GM23248 (cell line): Measurements from ENCODE around the gene NCK2. TPM values are rescaled to one million over a fixed set of nuclear protein-coding genes. Genes with fewer than 3 reads are reported as not detected.

Experiments
- DNase-seq: peaks from one replicate; pipeline ENCODE4 v3.0.0-alpha.2; 2015
- H2AFZ ChIP-seq: fragments of 200-600 bp; sonication (generic); 2 replicates; pipeline ENCODE4 v1.6.1; 2016; ENCODE audit warnings: antibody characterized with exemption
- H3F3A ChIP-seq: fragments of 200-600 bp; sonication (generic); 2 replicates; pipeline ENCODE4 v1.6.1; 2016; ENCODE audit warnings: mild to moderate bottlenecking, antibody characterized with exemption, mixed run types; ENCODE audit not compliant: insufficient read depth
- H3K27ac ChIP-seq: fragments of 200-600 bp; sonication (generic); 2 replicates; pipeline ENCODE4 v1.5.1; 2016; ENCODE audit warnings: mild to moderate bottlenecking
- H3K27me3 ChIP-seq: fragments of 200-600 bp; sonication (generic); replicated peaks from 2 replicates; pipeline ENCODE4 v1.6.1; 2016; ENCODE audit warnings: mild to moderate bottlenecking; ENCODE audit not compliant: insufficient read depth
- H3K36me3 ChIP-seq: fragments of 200-600 bp; sonication (generic); 2 replicates; pipeline ENCODE4 v1.6.1; 2016; ENCODE audit warnings: low read depth, mild to moderate bottlenecking
- H3K4me1 ChIP-seq: fragments of 200-600 bp; sonication (generic); 2 replicates; pipeline ENCODE4 v1.6.1; 2016; ENCODE audit warnings: mild to moderate bottlenecking; ENCODE audit not compliant: insufficient read depth
- H3K4me2 ChIP-seq: fragments of 200-600 bp; sonication (generic); one replicate; pipeline ENCODE4 v1.6.1; 2016; ENCODE audit warnings: mild to moderate bottlenecking; ENCODE audit not compliant: unreplicated experiment
- H3K4me3 ChIP-seq: fragments of 200-600 bp; sonication (generic); 2 replicates; pipeline ENCODE4 v1.5.1; 2016; ENCODE audit warnings: mild to moderate bottlenecking
- H3K79me2 ChIP-seq: fragments of 200-600 bp; sonication (generic); 2 replicates; pipeline ENCODE4 v1.6.1; 2016; ENCODE audit warnings: mild to moderate bottlenecking; ENCODE audit not compliant: insufficient read depth
- H3K9ac ChIP-seq: fragments of 200-600 bp; sonication (generic); 2 replicates; pipeline ENCODE4 v1.6.1; 2016; ENCODE audit warnings: mild to moderate bottlenecking
- H3K9me2 ChIP-seq: fragments of 200-600 bp; sonication (generic); 2 replicates; pipeline ENCODE4 v1.6.1; 2016; ENCODE audit warnings: mixed run types, mild to moderate bottlenecking, moderate library complexity; ENCODE audit not compliant: insufficient read depth
- H3K9me3 ChIP-seq: fragments of 200-600 bp; sonication (generic); one replicate; pipeline ENCODE4 v1.6.1; 2017; ENCODE audit warnings: low read depth
- H4K20me1 ChIP-seq: fragments of 200-600 bp; sonication (generic); 2 replicates; pipeline ENCODE4 v1.6.0; 2016; ENCODE audit not compliant: insufficient read depth
- EZH2 ChIP-seq: fragments of 200-600 bp; sonication (generic); IDR thresholded peaks from 2 replicates; pipeline ENCODE4 v1.6.1; 2018; ENCODE audit warnings: antibody characterized with exemption, mild to moderate bottlenecking; ENCODE audit not compliant: insufficient read depth, poor library complexity, severe bottlenecking
- EZH2phosphoT487 ChIP-seq: fragments of 200-600 bp; sonication (generic); IDR thresholded peaks from 2 replicates; pipeline ENCODE4 v1.6.1; 2018; ENCODE audit warnings: antibody characterized with exemption, moderate library complexity, mild to moderate bottlenecking, low read depth; ENCODE audit not compliant: insufficient read depth
- WGBS, 2 experiments: methylation state at CpG; one replicate each; pipeline ENCODE4 v1.1.6; 2015 to 2017; ENCODE audit warnings: low lambda C conversion rate in 2 of 2, low coverage in 1 of 2; ENCODE audit errors: missing lambda C conversion rate in 2 of 2; 5-methylcytosine and 5-hydroxymethylcytosine counted together
- in situ Hi-C: fragments of 300-500 bp; cut with MboI; formaldehyde crosslinking; loops from 2 replicates; pipeline ENCODE4 v1.15.0; 2020
- polyA plus RNA-seq: library from polyadenylated mRNA; unstranded; fragments of >200 nt; fragmentation: Nextera tagmentation; extraction: Ambion mirVana; gene quantifications from 2 replicates; pipeline ENCODE4 v1.2.1, GENCODE V29; 2016
- total RNA-seq: library from RNA; depleted of rRNA; stranded (reverse); fragments of >200 nt; shearing (Covaris generic); gene quantifications from 2 replicates; pipeline ENCODE4 v1.2.3, GENCODE V29; 2014

NCK2 gene
- total and polyA plus RNA-seq, 2 experiments from 2014 or later = 5.1 to 25.2 TPM

DNA sequence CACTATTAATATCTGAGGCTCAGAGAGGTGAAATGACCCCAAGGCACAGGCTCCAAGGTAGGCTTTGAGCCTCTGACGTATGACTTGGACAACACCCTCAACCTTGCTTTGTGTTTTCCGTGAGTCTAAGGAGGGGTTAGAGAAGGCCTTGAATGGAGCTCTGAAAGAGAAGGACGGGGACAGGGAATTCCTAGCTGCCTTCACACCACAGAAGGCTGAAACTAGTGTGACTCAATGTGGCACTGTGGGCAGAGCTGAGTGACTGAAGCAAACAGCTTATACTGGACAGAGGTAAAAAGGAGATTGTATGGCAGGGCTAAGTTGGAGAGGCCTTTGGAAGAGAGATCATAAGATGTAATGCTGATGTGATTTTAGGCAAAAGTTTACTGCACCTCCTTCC lies 3.5 kb upstream of the NCK2 start:
- Histone ChIP-seq H2AFZ (no peak overlapping the region), H3K4me1 (peaks cover 7% of the 10 kb centered on the region; the same call in 1 of the 2 replicates), H3K27me3 (no peaks in the 10 kb centered on the region), H3K4me3 (no peak overlapping the region), H3K4me2 (no peak overlapping the region), H4K20me1 (no peaks in the 10 kb centered on the region), H3K9me3 (no peaks in the 10 kb centered on the region), H3K9ac (no peak overlapping the region), H3K9me2 (no peaks in the 10 kb centered on the region), H3K79me2 (peaks cover 10% of the 10 kb centered on the region), H3F3A (peaks cover 10% of the 10 kb centered on the region; the same call in 1 of the 2 replicates), H3K36me3 (no peaks in the 10 kb centered on the region), H3K27ac (no peak overlapping the region)
- in situ Hi-C loops = no loop called here
- WGBS, 2 experiments = 55 to 66% methylated on average over 3 of the region's 3 CpGs
- no peak for DNase-seq
- no peak for TF ChIP-seq EZH2phosphoT487
- TF ChIP-seq EZH2 = no peak

DNA sequence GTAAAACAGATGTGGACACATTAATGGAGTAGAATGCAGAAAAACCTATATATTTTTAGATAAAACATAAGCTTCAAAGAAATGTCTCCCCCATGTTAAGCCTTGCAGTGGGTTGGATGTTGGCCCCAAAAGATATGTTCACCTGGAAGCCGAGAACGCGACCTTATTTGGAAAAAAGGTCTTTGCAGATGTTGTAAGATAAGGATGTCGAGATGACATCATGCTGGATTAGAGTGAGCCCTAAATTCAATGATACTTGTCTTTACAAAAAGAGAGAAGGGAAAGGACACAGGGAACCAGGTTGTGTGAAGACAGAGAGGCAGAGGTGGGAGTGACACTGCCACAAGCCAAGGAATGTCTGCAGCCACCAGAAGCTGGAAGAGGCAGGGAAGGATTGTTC lies 3.1 kb upstream of the NCK2 start:
- H3K9me2 ChIP-seq = no peaks in the 10 kb centered on the region
- H3K9me3 ChIP-seq = no peaks in the 10 kb centered on the region
- in situ Hi-C loops = no loop called here
- peaks cover 10% of the 10 kb centered on the region; the same call in 1 of the 2 replicates for H3F3A ChIP-seq
- H3K4me2 ChIP-seq = no peak overlapping the region
- TF ChIP-seq EZH2phosphoT487 (no peak), EZH2 (no peak)
- WGBS, 2 experiments = 96 to 100% methylated on average over 4 of the region's 4 CpGs
- no peak overlapping the region for H3K9ac ChIP-seq
- H2AFZ ChIP-seq = no peak overlapping the region
- peaks cover 7% of the 10 kb centered on the region; the same call in 1 of the 2 replicates for H3K4me1 ChIP-seq
- no peaks in the 10 kb centered on the region for H3K27me3 ChIP-seq
- H4K20me1 ChIP-seq = no peaks in the 10 kb centered on the region
- H3K36me3 ChIP-seq = no peaks in the 10 kb centered on the region
- H3K27ac ChIP-seq = no peak overlapping the region
- no peak overlapping the region for H3K4me3 ChIP-seq
- H3K79me2 ChIP-seq = peaks cover 14% of the 10 kb centered on the region
- no peak for DNase-seq

DNA sequence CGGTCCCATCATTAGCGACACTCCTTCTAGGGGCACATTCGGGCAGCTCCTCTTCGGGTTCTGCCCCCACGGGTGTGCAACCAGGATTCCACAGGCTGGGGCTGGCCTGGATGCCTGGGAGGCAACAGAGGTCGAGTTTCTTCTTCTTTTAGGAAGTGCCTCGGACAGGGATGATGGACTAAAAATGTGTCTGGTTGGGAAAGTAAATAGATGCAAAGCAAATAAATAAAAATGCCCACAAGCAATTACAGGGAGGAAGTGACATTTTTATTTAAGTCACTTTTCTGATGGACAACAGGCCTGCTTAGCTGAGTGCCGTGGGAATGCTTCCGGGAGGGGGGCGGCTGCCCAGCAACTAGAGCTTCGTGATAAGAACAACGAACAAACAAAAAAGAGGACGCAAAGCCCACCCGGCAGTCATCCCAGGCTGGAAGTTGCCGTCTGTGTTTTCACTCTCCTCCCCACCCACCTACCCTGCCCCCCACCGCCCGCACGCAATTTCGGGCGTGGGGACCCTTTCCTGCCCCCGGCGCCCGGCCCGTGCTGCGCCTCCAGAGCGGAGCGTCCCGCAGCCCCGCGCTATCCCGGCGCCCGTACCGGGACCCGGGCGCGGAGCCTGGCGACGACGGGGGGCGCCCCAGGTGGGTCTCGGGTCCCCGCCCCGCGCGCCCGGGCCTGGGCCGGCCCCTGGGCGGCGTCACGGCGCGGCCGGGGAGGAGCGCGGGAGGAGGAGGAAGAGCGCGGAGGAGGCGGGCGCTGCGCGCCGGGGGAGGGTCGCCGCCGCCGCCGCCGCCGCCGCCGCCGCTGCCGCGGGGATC lies 412 bp upstream of the NCK2 start:
- H3K4me3 ChIP-seq = peak overlapping the region; percentile 70
- H3K9ac ChIP-seq = peak overlapping the region; percentile 74
- no peaks in the 10 kb centered on the region for H3K27me3 ChIP-seq
- H3K9me3 ChIP-seq = no peaks in the 10 kb centered on the region
- peaks cover 41% of the 10 kb centered on the region for H3K79me2 ChIP-seq
- peaks cover 10% of the 10 kb centered on the region; the same call in 1 of the 2 replicates for H3F3A ChIP-seq
- TF ChIP-seq EZH2 = no peak
- no peak for TF ChIP-seq EZH2phosphoT487
- H3K4me1 ChIP-seq = peaks cover 14% of the 10 kb centered on the region; the same call in 1 of the 2 replicates
- no peaks in the 10 kb centered on the region for H3K9me2 ChIP-seq
- peak overlapping the region; percentile 88 for H2AFZ ChIP-seq
- H3K27ac ChIP-seq = no peak overlapping the region; the same call in 1 of the 2 replicates
- H3K4me2 ChIP-seq = peak overlapping the region; percentile 32
- 5 to 8% methylated on average over 38 to 48 of the region's 75 CpGs for WGBS, 2 experiments
- peak; percentile 77 for DNase-seq
- H4K20me1 ChIP-seq = peaks cover 6% of the 10 kb centered on the region; the same call in 1 of the 2 replicates
- no peaks in the 10 kb centered on the region for H3K36me3 ChIP-seq
- in situ Hi-C loops = no loop called here

DNA sequence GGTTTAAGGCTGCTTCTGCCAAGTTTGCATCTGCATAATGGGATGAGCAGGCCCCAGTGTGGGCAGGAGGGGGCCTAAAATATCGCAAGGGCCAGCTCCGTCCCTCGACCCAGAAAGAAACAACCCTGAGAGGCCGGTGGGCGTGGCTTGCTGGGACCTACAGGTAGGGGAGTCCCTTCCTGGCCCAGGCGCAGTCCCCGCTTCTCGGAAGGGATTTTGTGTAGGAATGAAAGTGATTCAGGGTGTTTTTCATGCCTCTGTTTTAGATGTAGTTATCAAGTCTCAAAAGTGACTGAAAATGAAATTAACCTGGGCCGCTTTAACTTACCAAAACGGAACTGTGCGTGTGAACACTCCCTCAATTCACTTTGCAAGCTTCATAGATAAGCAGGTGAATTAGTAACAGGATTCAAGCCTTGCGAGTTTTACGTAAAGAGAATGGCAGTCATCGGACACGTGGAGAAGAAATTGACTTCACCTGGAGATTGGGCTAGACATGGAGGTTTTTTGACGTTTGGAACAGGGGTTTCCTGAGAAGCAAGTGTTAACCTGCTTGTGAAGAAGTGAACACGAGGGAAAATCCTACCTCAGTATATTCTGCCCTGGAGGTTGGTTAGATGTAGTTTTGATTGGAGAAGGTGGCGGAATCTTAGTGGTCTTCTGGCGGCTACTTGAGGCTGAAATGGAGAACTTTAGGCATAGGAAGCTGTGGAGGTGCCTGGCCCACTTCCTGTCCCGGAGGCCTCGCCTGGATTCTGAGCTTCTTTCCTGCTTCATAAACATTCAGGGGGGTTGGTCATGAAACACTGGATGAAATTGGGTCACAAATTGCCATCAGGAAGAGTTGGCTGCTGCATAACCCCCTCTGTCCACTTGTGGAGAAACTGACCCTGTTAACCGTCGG lies 1.7 kb downstream of the NCK2 start:
- DNase-seq = no peak
- peaks cover 62% of the 10 kb centered on the region for H3K79me2 ChIP-seq
- in situ Hi-C loops = no loop called here

More for the DNA sequence above, 1.7 kb downstream of the NCK2 start:
- Histone ChIP-seq H3K27me3 (no peaks in the 10 kb centered on the region), H3K4me1 (peaks cover 14% of the 10 kb centered on the region; the same call in 1 of the 2 replicates), H3K36me3 (no peaks in the 10 kb centered on the region), H4K20me1 (peaks cover 7% of the 10 kb centered on the region; the same call in 1 of the 2 replicates), H3K4me2 (peak overlapping the region; percentile 95), H3K27ac (no peak overlapping the region), H3K4me3 (peak overlapping the region; percentile 84), H2AFZ (0 out of 2 replicates have a peak overlapping the region, but pooled peaks have one; percentile 78), H3F3A (peaks cover 10% of the 10 kb centered on the region; the same call in 1 of the 2 replicates), H3K9ac (peak overlapping the region; percentile 87), H3K9me3 (no peaks in the 10 kb centered on the region), H3K9me2 (no peaks in the 10 kb centered on the region)
- WGBS, 2 experiments = 74 to 76% methylated on average over 23 of the region's 23 CpGs
- TF ChIP-seq EZH2phosphoT487 (no peak), EZH2 (no peak)
